GM23248 (cell line): Measurements from ENCODE around the gene TRRAP. TPM values are rescaled to one million over a fixed set of nuclear protein-coding genes. Genes with fewer than 3 reads are reported as not detected.

ENCODE experiments used
- DNase-seq: peaks from one replicate; pipeline ENCODE4 v3.0.0-alpha.2; 2015
- H2AFZ ChIP-seq: fragments of 200-600 bp; sonication (generic); 2 replicates; pipeline ENCODE4 v1.6.1; 2016; ENCODE audit warnings: antibody characterized with exemption
- H3F3A ChIP-seq: fragments of 200-600 bp; sonication (generic); 2 replicates; pipeline ENCODE4 v1.6.1; 2016; ENCODE audit warnings: mild to moderate bottlenecking, antibody characterized with exemption, mixed run types; ENCODE audit not compliant: insufficient read depth
- H3K27ac ChIP-seq: fragments of 200-600 bp; sonication (generic); 2 replicates; pipeline ENCODE4 v1.5.1; 2016; ENCODE audit warnings: mild to moderate bottlenecking
- H3K27me3 ChIP-seq: fragments of 200-600 bp; sonication (generic); replicated peaks from 2 replicates; pipeline ENCODE4 v1.6.1; 2016; ENCODE audit warnings: mild to moderate bottlenecking; ENCODE audit not compliant: insufficient read depth
- H3K36me3 ChIP-seq: fragments of 200-600 bp; sonication (generic); 2 replicates; pipeline ENCODE4 v1.6.1; 2016; ENCODE audit warnings: low read depth, mild to moderate bottlenecking
- H3K4me1 ChIP-seq: fragments of 200-600 bp; sonication (generic); 2 replicates; pipeline ENCODE4 v1.6.1; 2016; ENCODE audit warnings: mild to moderate bottlenecking; ENCODE audit not compliant: insufficient read depth
- H3K4me2 ChIP-seq: fragments of 200-600 bp; sonication (generic); one replicate; pipeline ENCODE4 v1.6.1; 2016; ENCODE audit warnings: mild to moderate bottlenecking; ENCODE audit not compliant: unreplicated experiment
- H3K4me3 ChIP-seq: fragments of 200-600 bp; sonication (generic); 2 replicates; pipeline ENCODE4 v1.5.1; 2016; ENCODE audit warnings: mild to moderate bottlenecking
- H3K79me2 ChIP-seq: fragments of 200-600 bp; sonication (generic); 2 replicates; pipeline ENCODE4 v1.6.1; 2016; ENCODE audit warnings: mild to moderate bottlenecking; ENCODE audit not compliant: insufficient read depth
- H3K9ac ChIP-seq: fragments of 200-600 bp; sonication (generic); 2 replicates; pipeline ENCODE4 v1.6.1; 2016; ENCODE audit warnings: mild to moderate bottlenecking
- H3K9me2 ChIP-seq: fragments of 200-600 bp; sonication (generic); 2 replicates; pipeline ENCODE4 v1.6.1; 2016; ENCODE audit warnings: mixed run types, mild to moderate bottlenecking, moderate library complexity; ENCODE audit not compliant: insufficient read depth
- H3K9me3 ChIP-seq: fragments of 200-600 bp; sonication (generic); one replicate; pipeline ENCODE4 v1.6.1; 2017; ENCODE audit warnings: low read depth
- H4K20me1 ChIP-seq: fragments of 200-600 bp; sonication (generic); 2 replicates; pipeline ENCODE4 v1.6.0; 2016; ENCODE audit not compliant: insufficient read depth
- EZH2 ChIP-seq: fragments of 200-600 bp; sonication (generic); IDR thresholded peaks from 2 replicates; pipeline ENCODE4 v1.6.1; 2018; ENCODE audit warnings: antibody characterized with exemption, mild to moderate bottlenecking; ENCODE audit not compliant: insufficient read depth, poor library complexity, severe bottlenecking
- EZH2phosphoT487 ChIP-seq: fragments of 200-600 bp; sonication (generic); IDR thresholded peaks from 2 replicates; pipeline ENCODE4 v1.6.1; 2018; ENCODE audit warnings: antibody characterized with exemption, moderate library complexity, mild to moderate bottlenecking, low read depth; ENCODE audit not compliant: insufficient read depth
- WGBS, 2 experiments: methylation state at CpG; one replicate each; pipeline ENCODE4 v1.1.6; 2015 to 2017; ENCODE audit warnings: low lambda C conversion rate in 2 of 2, low coverage in 1 of 2; ENCODE audit errors: missing lambda C conversion rate in 2 of 2; 5-methylcytosine and 5-hydroxymethylcytosine counted together
- in situ Hi-C: fragments of 300-500 bp; cut with MboI; formaldehyde crosslinking; loops from 2 replicates; pipeline ENCODE4 v1.15.0; 2020
- polyA plus RNA-seq: library from polyadenylated mRNA; unstranded; fragments of >200 nt; fragmentation: Nextera tagmentation; extraction: Ambion mirVana; gene quantifications from 2 replicates; pipeline ENCODE4 v1.2.1, GENCODE V29; 2016
- total RNA-seq: library from RNA; depleted of rRNA; stranded (reverse); fragments of >200 nt; shearing (Covaris generic); gene quantifications from 2 replicates; pipeline ENCODE4 v1.2.3, GENCODE V29; 2014

The TRRAP gene
- total and polyA plus RNA-seq, 2 experiments from 2014 or later, result 4.8 to 11.3 TPM

- no peaks in the 10 kb centered on the region for H3F3A ChIP-seq
- H3K4me1 ChIP-seq, result no peaks in the 10 kb centered on the region
- H3K27me3 ChIP-seq, result no peaks in the 10 kb centered on the region
- no peaks in the 10 kb centered on the region for H4K20me1 ChIP-seq
- no peak for TF ChIP-seq EZH2
- TF ChIP-seq EZH2phosphoT487, result no peak
- no peak overlapping the region for H3K27ac ChIP-seq
- H3K9me3 ChIP-seq, result no peaks in the 10 kb centered on the region
- no peak overlapping the region for H3K9ac ChIP-seq
- no peak for DNase-seq
- 0 out of 2 replicates have a peak, but pooled peaks cover 7% of the 10 kb centered on the region for H3K79me2 ChIP-seq
- no peaks in the 10 kb centered on the region for H3K9me2 ChIP-seq
- no peak overlapping the region for H2AFZ ChIP-seq
- in situ Hi-C loops, result no loop called here
- no peak overlapping the region for H3K4me2 ChIP-seq
- 94 to 96% methylated on average over 36 of the region's 36 CpGs for WGBS, 2 experiments
- peaks cover 24% of the 10 kb centered on the region for H3K36me3 ChIP-seq
- no peak overlapping the region for H3K4me3 ChIP-seq
Measured at GRCh38 chr7:99011706-99012404, 133.5 kb downstream of the TRRAP start.

GRCh38 chr7:99012722-99013121, 134.4 kb downstream of the TRRAP start:
- Histone ChIP-seq H3K9me2 (no peaks in the 10 kb centered on the region), H3K4me3 (no peak overlapping the region), H3K79me2 (0 out of 2 replicates have a peak, but pooled peaks cover 10% of the 10 kb centered on the region), H3K36me3 (peaks cover 24% of the 10 kb centered on the region), H3K9me3 (no peaks in the 10 kb centered on the region), H4K20me1 (no peaks in the 10 kb centered on the region), H3K27ac (no peak overlapping the region), H3F3A (no peaks in the 10 kb centered on the region), H3K9ac (no peak overlapping the region), H2AFZ (no peak overlapping the region), H3K4me2 (no peak overlapping the region), H3K27me3 (no peaks in the 10 kb centered on the region), H3K4me1 (no peaks in the 10 kb centered on the region)
- DNase-seq, result no peak
- in situ Hi-C loops, result no loop called here
- TF ChIP-seq EZH2phosphoT487 (no peak), EZH2 (no peak)
- WGBS, 2 experiments, result 94 to 96% methylated on average over 13 of the region's 13 CpGs

GRCh38 chr7:99013266-99014112, 135.2 kb downstream of the TRRAP start:
- Histone ChIP-seq H3K36me3 (peaks cover 24% of the 10 kb centered on the region), H3K4me2 (no peak overlapping the region), H3K9me3 (no peaks in the 10 kb centered on the region), H3K27ac (no peak overlapping the region), H3F3A (0 out of 2 replicates have a peak, but pooled peaks cover 3% of the 10 kb centered on the region), H3K4me3 (no peak overlapping the region), H3K4me1 (no peaks in the 10 kb centered on the region), H3K79me2 (peaks cover 16% of the 10 kb centered on the region; the same call in 1 of the 2 replicates), H2AFZ (no peak overlapping the region), H3K27me3 (no peaks in the 10 kb centered on the region), H4K20me1 (no peaks in the 10 kb centered on the region), H3K9me2 (no peaks in the 10 kb centered on the region), H3K9ac (no peak overlapping the region)
- WGBS, 2 experiments, result 85 to 88% methylated on average over 25 of the region's 25 CpGs
- TF ChIP-seq EZH2, result no peak
- no peak for TF ChIP-seq EZH2phosphoT487
- in situ Hi-C loops, result no loop called here
- no peak for DNase-seq

GRCh38 chr7:99014113-99014985, 136.0 kb downstream of the TRRAP start:
- in situ Hi-C loops, result no loop called here
- H3K36me3 ChIP-seq, result peaks cover 24% of the 10 kb centered on the region
- 93 to 96% methylated on average over 18 of the region's 18 CpGs for WGBS, 2 experiments

More at GRCh38 chr7:99014113-99014985, 136.0 kb downstream of the TRRAP start:
- H3K4me3 ChIP-seq, result no peak overlapping the region
- H3K9me3 ChIP-seq, result no peaks in the 10 kb centered on the region
- no peak for TF ChIP-seq EZH2
- no peaks in the 10 kb centered on the region for H4K20me1 ChIP-seq
- peaks cover 24% of the 10 kb centered on the region; the same call in 1 of the 2 replicates for H3K79me2 ChIP-seq
- no peak overlapping the region for H3K9ac ChIP-seq
- no peak overlapping the region for H3K27ac ChIP-seq
- DNase-seq, result no peak
- H3F3A ChIP-seq, result 0 out of 2 replicates have a peak, but pooled peaks cover 7% of the 10 kb centered on the region
- H3K4me1 ChIP-seq, result no peaks in the 10 kb centered on the region
- H3K27me3 ChIP-seq, result no peaks in the 10 kb centered on the region
- no peak overlapping the region for H3K4me2 ChIP-seq
- H2AFZ ChIP-seq, result no peak overlapping the region
- no peaks in the 10 kb centered on the region for H3K9me2 ChIP-seq
